PC-3 (cell line): ENCODE measurements around the gene GRK2. TPM values are rescaled to one million over a fixed set of nuclear protein-coding genes. Genes with fewer than 3 reads are reported as not detected.

ENCODE experiments used
- ATAC-seq: fragments of 200-7000 bp; cut with Tn5 transposase; 2 replicates; pipeline ENCODE4 v1.9.1; 2020; ENCODE audit warnings: mild to moderate bottlenecking, moderate library complexity
- BruUV-seq: library from RNA; stranded (reverse); fragments of 400-500 nt; replicated peaks from 2 replicates; lab custom pipeline; 2021; lab: Mats Ljungman, UMichigan
- CTCF ChIA-PET: fragments of 300-600 bp; sonication (Branson Sonifier 250); formaldehyde crosslinking; loops from one replicate; lab custom pipeline; 2022; ENCODE audit warnings: antibody characterized with exemption; lab: Charles Lee
- POLR2A ChIA-PET: fragments of 300-600 bp; sonication (Branson Sonifier 250); formaldehyde crosslinking; loops from one replicate; lab custom pipeline; 2022; ENCODE audit warnings: antibody characterized with exemption; ENCODE audit not compliant: unreplicated experiment; lab: Charles Lee
- DNase-seq: peaks from one replicate; pipeline ENCODE4 v3.0.0-alpha.2; 2015
- H2AFZ ChIP-seq: fragments of 300-600 bp; sonication (generic); 2 replicates; pipeline ENCODE4 v1.6.0; 2016; ENCODE audit warnings: antibody characterized with exemption, low read length
- H3F3A ChIP-seq: fragments of 300-600 bp; sonication (generic); one replicate; pipeline ENCODE4 v1.6.0; 2017; ENCODE audit warnings: antibody characterized with exemption, low read length, control low read depth, mild to moderate bottlenecking; ENCODE audit not compliant: unreplicated experiment
- H3K27ac ChIP-seq: fragments of 300-600 bp; sonication (generic); 2 replicates; pipeline ENCODE4 v1.5.1; 2016; ENCODE audit warnings: mild to moderate bottlenecking, low read length
- H3K27me3 ChIP-seq: fragments of 300-600 bp; sonication (generic); 2 replicates; pipeline ENCODE4 v1.6.1; 2016; ENCODE audit warnings: low read length, mixed read lengths
- H3K36me3 ChIP-seq: fragments of 300-600 bp; sonication (generic); 2 replicates; pipeline ENCODE4 v1.6.1; 2016; ENCODE audit warnings: low read depth, mixed run types, low read length, mixed read lengths
- H3K4me1 ChIP-seq: fragments of 300-600 bp; sonication (generic); 2 replicates; pipeline ENCODE4 v1.5.1; 2016; ENCODE audit warnings: low read length; ENCODE audit not compliant: insufficient read depth
- H3K4me2 ChIP-seq: fragments of 300-600 bp; sonication (generic); 2 replicates; pipeline ENCODE4 v1.6.0; 2016; ENCODE audit warnings: low read length
- H3K4me3 ChIP-seq: fragments of 300-600 bp; sonication (generic); 2 replicates; pipeline ENCODE4 v1.5.1; 2016; ENCODE audit warnings: mild to moderate bottlenecking, low read length, mixed read lengths
- H3K79me2 ChIP-seq: fragments of 300-600 bp; sonication (generic); 2 replicates; pipeline ENCODE4 v1.6.1; 2017; ENCODE audit warnings: low read length, mixed read lengths
- H3K9ac ChIP-seq: fragments of 300-600 bp; sonication (generic); 2 replicates; pipeline ENCODE4 v1.6.0; 2016; ENCODE audit warnings: mild to moderate bottlenecking, low read length
- H3K9me2 ChIP-seq: fragments of 300-600 bp; sonication (generic); replicated peaks from 2 replicates; pipeline ENCODE4 v1.6.1; 2016; ENCODE audit warnings: mixed run types, low read length, mixed read lengths
- H3K9me3 ChIP-seq: fragments of 300-600 bp; sonication (generic); 2 replicates; pipeline ENCODE4 v1.6.1; 2016; ENCODE audit warnings: low read length, mixed read lengths
- H4K20me1 ChIP-seq: fragments of 300-600 bp; sonication (generic); 2 replicates; pipeline ENCODE4 v1.6.1; 2016; ENCODE audit warnings: low read length, mixed read lengths
- EZH2 ChIP-seq: fragments of 300-600 bp; sonication (generic); IDR thresholded peaks from one replicate; pipeline ENCODE4 v1.6.1; 2017; ENCODE audit warnings: antibody characterized with exemption, mild to moderate bottlenecking, low read length; ENCODE audit not compliant: unreplicated experiment
- EZH2phosphoT487 ChIP-seq: fragments of 300-600 bp; sonication (generic); IDR thresholded peaks from 2 replicates; pipeline ENCODE4 v1.6.1; 2018; ENCODE audit warnings: mild to moderate bottlenecking, antibody characterized with exemption, low read length, borderline replicate concordance
- intact Hi-C: fragments of 100-400 bp; cut with micrococcal nuclease; formaldehyde crosslinking; loops from 2 replicates; pipeline ENCODE4 v1.9.0; 2023
- total RNA-seq: library from RNA; depleted of rRNA; stranded (reverse); fragments of >200 nt; gene quantifications from 2 replicates; pipeline ENCODE4 v1.2.3, GENCODE V29; 2014
- TF ChIP-seq, protein P1 (sequence below): fragments of 300-600 bp; sonication (generic); conservative IDR thresholded peaks from 2 replicates; pipeline ENCODE4 v1.5.1; 2017; ENCODE audit warnings: antibody characterized with exemption, low read depth, mild to moderate bottlenecking, low read length

Gene GRK2
- total RNA-seq, 1 experiment from 2014 or later, result 103 TPM

DNA sequence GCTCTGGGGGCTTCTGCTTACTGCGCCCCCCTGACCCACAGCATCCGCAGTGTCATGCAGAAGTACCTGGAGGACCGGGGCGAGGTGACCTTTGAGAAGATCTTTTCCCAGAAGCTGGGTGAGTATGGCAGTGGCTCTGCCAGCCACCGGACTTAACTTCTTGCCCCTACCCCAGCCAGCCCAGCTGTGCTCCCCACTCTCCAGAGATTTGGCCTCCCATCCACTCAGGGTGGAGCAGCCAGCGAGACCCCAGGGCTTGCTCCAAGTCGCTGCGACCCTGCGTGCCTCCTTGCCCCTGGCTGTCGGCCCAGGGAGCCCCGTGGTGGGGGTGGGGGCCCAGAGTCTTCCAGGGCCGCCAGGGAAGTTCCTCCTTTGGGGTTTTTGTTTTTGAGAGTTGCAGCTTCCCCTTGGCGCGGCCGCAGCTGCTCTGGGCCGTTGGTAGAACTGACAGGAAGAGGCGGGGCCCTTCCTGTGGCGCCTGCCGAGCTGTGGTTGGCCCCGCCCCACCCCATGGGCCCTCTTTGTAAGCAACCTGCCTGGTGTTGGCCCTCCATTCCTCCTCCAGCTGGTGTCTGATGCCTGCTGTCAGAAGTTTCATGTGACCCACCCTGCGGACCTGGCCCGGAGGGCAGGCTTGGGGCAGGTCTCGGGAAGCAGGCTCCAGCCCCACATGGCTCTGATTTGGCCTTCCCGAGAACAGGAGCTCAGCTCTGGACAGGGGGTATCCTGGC is 11.1 kb downstream of the GRK2 start:
- H3K36me3 ChIP-seq, result peaks cover 37% of the 10 kb centered on the region
- no peaks in the 10 kb centered on the region for H3K9me3 ChIP-seq
- DNase-seq, result no peak
- BruUV-seq, result no TSS peak
- TF ChIP-seq, protein P1, sequence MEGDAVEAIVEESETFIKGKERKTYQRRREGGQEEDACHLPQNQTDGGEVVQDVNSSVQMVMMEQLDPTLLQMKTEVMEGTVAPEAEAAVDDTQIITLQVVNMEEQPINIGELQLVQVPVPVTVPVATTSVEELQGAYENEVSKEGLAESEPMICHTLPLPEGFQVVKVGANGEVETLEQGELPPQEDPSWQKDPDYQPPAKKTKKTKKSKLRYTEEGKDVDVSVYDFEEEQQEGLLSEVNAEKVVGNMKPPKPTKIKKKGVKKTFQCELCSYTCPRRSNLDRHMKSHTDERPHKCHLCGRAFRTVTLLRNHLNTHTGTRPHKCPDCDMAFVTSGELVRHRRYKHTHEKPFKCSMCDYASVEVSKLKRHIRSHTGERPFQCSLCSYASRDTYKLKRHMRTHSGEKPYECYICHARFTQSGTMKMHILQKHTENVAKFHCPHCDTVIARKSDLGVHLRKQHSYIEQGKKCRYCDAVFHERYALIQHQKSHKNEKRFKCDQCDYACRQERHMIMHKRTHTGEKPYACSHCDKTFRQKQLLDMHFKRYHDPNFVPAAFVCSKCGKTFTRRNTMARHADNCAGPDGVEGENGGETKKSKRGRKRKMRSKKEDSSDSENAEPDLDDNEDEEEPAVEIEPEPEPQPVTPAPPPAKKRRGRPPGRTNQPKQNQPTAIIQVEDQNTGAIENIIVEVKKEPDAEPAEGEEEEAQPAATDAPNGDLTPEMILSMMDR, result no peak
- TF ChIP-seq EZH2phosphoT487 (no peak), EZH2 (no peak)
- intact Hi-C loops, result no loop called here
- H3K9me2 ChIP-seq, result no peaks in the 10 kb centered on the region
- CTCF ChIA-PET, result interaction anchor here (0.5 kb wide), 1 partner anchor 258 kb away, joined by 13 read pairs; no protein-coding TSS in a partner anchor
- no peak overlapping the region for H2AFZ ChIP-seq
- no peaks in the 10 kb centered on the region for H3F3A ChIP-seq
- ATAC-seq, result peak; percentile 59
- POLR2A ChIA-PET, result no interaction called here
- H3K4me2 ChIP-seq, result no peak overlapping the region
- peaks cover 13% of the 10 kb centered on the region; the same call in 1 of the 2 replicates for H4K20me1 ChIP-seq
- H3K4me3 ChIP-seq, result no peak overlapping the region
- peaks cover 47% of the 10 kb centered on the region for H3K79me2 ChIP-seq
- no peak overlapping the region for H3K27ac ChIP-seq
- no peaks in the 10 kb centered on the region for H3K27me3 ChIP-seq
- no peaks in the 10 kb centered on the region for H3K4me1 ChIP-seq
- no peak overlapping the region for H3K9ac ChIP-seq

DNA sequence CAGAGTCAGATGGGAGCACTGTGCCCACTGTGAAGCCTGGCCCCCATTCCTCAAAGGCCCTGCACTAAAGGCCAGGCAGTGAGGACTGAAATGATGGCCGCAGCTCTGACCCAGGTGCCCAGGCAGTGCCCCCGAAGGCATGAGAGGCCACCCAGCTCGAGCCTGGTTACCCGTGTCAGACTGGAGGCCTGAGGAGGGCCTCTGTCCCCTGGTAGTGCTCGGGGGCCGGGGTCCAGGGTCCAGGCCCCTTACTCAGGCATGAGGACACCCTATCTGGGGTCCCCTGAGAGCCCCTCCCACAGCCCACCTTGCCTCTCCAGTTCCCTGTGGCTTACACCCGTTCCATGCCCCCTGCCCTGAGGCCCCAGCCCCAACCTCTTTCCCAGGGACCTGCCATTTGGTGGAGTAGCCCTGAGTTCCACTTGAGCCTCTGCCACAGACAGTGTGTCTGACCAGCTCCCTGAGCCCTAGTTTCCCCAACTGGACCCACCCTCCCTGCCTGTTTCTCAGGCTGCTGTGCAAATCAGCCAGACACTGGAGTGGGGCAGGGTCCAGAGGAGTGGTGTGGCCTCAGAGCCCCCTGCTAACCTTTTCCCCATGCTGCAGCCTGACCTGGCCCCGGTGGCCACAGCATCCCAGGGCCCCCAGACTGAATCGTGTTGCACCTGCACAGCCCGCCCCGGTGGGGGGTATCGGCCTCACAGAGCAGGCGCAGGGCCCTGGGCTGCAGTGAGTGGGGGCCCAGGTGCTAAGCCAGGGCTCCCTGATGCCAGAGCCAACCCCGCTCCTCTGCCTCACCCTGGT is 12.1 kb downstream of the GRK2 start:
- TF ChIP-seq, protein P1, result no peak
- TF ChIP-seq EZH2phosphoT487 (no peak), EZH2 (no peak)
- Histone ChIP-seq H3K4me3 (no peak overlapping the region), H3F3A (no peaks in the 10 kb centered on the region), H3K9me2 (no peaks in the 10 kb centered on the region), H3K36me3 (peaks cover 41% of the 10 kb centered on the region), H3K27me3 (no peaks in the 10 kb centered on the region), H3K79me2 (peaks cover 37% of the 10 kb centered on the region), H3K4me1 (no peaks in the 10 kb centered on the region), H2AFZ (no peak overlapping the region), H4K20me1 (peaks cover 3% of the 10 kb centered on the region; the same call in 1 of the 2 replicates), H3K9ac (no peak overlapping the region), H3K27ac (no peak overlapping the region), H3K9me3 (no peaks in the 10 kb centered on the region), H3K4me2 (no peak overlapping the region)
- no peak for DNase-seq
- BruUV-seq, result no TSS peak
- ATAC-seq, result no peak
- ChIA-PET POLR2A (no interaction called here), CTCF (no interaction called here)
- intact Hi-C loops, result no loop called here
